IMR-90 (cell line): Measurements from ENCODE around the gene SOX12. TPM values are rescaled to one million over a fixed set of nuclear protein-coding genes. Genes with fewer than 3 reads are reported as not detected.
A peak's percentile ranks its signal among the peaks of the same experiment; 100 is the strongest.

ENCODE experiments used
- ATAC-seq: fragments of 200-7000 bp; cut with Tn5 transposase; 2 replicates; pipeline ENCODE4 v1.9.1; 2020; ENCODE audit warnings: low read depth, mild to moderate bottlenecking, moderate library complexity
- BruUV-seq: library from RNA; stranded (reverse); fragments of 400-500 nt; replicated peaks from 2 replicates; lab custom pipeline; 2021; lab: Mats Ljungman, UMichigan
- CTCF ChIA-PET: fragments of 300-600 bp; formaldehyde crosslinking; extraction: SDS; loops from one replicate; lab custom pipeline; 2021; ENCODE audit warnings: antibody characterized with exemption; lab: Yijun Ruan, JAX
- POLR2A ChIA-PET: fragments of 300-600 bp; sonication (Branson Sonifier 250); formaldehyde crosslinking; loops from one replicate; lab custom pipeline; 2022; ENCODE audit warnings: antibody characterized with exemption; ENCODE audit not compliant: unreplicated experiment; lab: Charles Lee
- DNase-seq: peaks from one replicate; pipeline ENCODE4 v3.0.0; 2013
- H2AFZ ChIP-seq: replicated peaks from 2 replicates; pipeline ENCODE3; 2013; ENCODE audit warnings: low read length, mild to moderate bottlenecking; ENCODE audit not compliant: poor library complexity
- H2AK5ac ChIP-seq: 2 replicates; pipeline ENCODE4 v1.6.1; 2013; ENCODE audit warnings: low read depth, low read length, inconsistent platforms
- H2AK9ac ChIP-seq: replicated peaks from 2 replicates; pipeline ENCODE3; 2013; ENCODE audit warnings: mild to moderate bottlenecking, low read depth, low read length, moderate library complexity; ENCODE audit not compliant: poor library complexity
- H2BK120ac ChIP-seq: 2 replicates; pipeline ENCODE4 v1.6.1; 2013; ENCODE audit warnings: low read depth, low read length, inconsistent platforms
- H2BK15ac ChIP-seq: 3 replicates; pipeline ENCODE4 v1.6.1; 2013; ENCODE audit warnings: low read depth, low read length, inconsistent platforms
- H2BK20ac ChIP-seq: 2 replicates; pipeline ENCODE4 v1.6.1; 2013; ENCODE audit warnings: low read depth, mild to moderate bottlenecking, inconsistent platforms, low read length, moderate library complexity
- H2BK5ac ChIP-seq: 2 replicates; pipeline ENCODE4 v1.6.1; 2013; ENCODE audit warnings: mild to moderate bottlenecking, low read depth, low read length, inconsistent platforms; ENCODE audit not compliant: poor library complexity, severe bottlenecking
- H3K14ac ChIP-seq: replicated peaks from 2 replicates; pipeline ENCODE4 v1.6.1; 2013; ENCODE audit warnings: low read depth, low read length, inconsistent platforms
- H3K18ac ChIP-seq: 2 replicates; pipeline ENCODE4 v1.6.1; 2013; ENCODE audit warnings: low read depth, low read length, control low read depth
- H3K23ac ChIP-seq: 2 replicates; pipeline ENCODE4 v1.6.1; 2013; ENCODE audit warnings: low read depth, low read length, inconsistent platforms
- H3K27ac ChIP-seq: 2 replicates; pipeline ENCODE4 v1.5.1; 2013; ENCODE audit warnings: mild to moderate bottlenecking, control low read depth, low read length; ENCODE audit not compliant: insufficient read depth
- H3K27me3 ChIP-seq: 2 replicates; pipeline ENCODE4 v1.6.1; 2013; ENCODE audit warnings: low read length; ENCODE audit not compliant: control insufficient read depth, insufficient read depth
- H3K36me3 ChIP-seq: 2 replicates; pipeline ENCODE4 v1.6.1; 2013; ENCODE audit warnings: low read length, mixed read lengths; ENCODE audit not compliant: control insufficient read depth, insufficient read depth
- H3K4ac ChIP-seq: 2 replicates; pipeline ENCODE4 v1.6.1; 2013; ENCODE audit warnings: low read depth, low read length, inconsistent platforms
- H3K4me1 ChIP-seq: 2 replicates; pipeline ENCODE4 v1.6.1; 2013; ENCODE audit warnings: low read length, mixed read lengths; ENCODE audit not compliant: control insufficient read depth, insufficient read depth
- H3K4me2 ChIP-seq: 2 replicates; pipeline ENCODE4 v1.6.1; 2013; ENCODE audit warnings: low read depth, mild to moderate bottlenecking, control low read depth, low read length, moderate library complexity
- H3K4me3 ChIP-seq: 2 replicates; pipeline ENCODE4 v1.5.1; 2013; ENCODE audit warnings: low read depth, mild to moderate bottlenecking, control low read depth, low read length, moderate library complexity; ENCODE audit not compliant: insufficient read depth
- H3K56ac ChIP-seq: 2 replicates; pipeline ENCODE4 v1.6.1; 2013; ENCODE audit warnings: low read length, inconsistent platforms; ENCODE audit not compliant: insufficient read depth; ENCODE audit errors: extremely low read depth
- H3K79me1 ChIP-seq, 2 experiments: 2 replicates each; pipeline ENCODE4 v1.6.1; 2013; ENCODE audit warnings: low read length in 2 of 2, inconsistent platforms in 1 of 2, low read depth in 1 of 2
- H3K9ac ChIP-seq: 2 replicates; pipeline ENCODE4 v1.6.1; 2013; ENCODE audit warnings: low read depth, low read length, control low read depth
- H3K9me1 ChIP-seq: 2 replicates; pipeline ENCODE4 v1.6.1; 2013; ENCODE audit warnings: low read length, inconsistent platforms; ENCODE audit not compliant: insufficient read depth
- H3K9me3 ChIP-seq: 2 replicates; pipeline ENCODE4 v1.6.1; 2013; ENCODE audit warnings: low read length; ENCODE audit not compliant: control insufficient read depth, insufficient read depth
- H4K20me1 ChIP-seq: 2 replicates; pipeline ENCODE4 v1.6.1; 2013; ENCODE audit warnings: low read length, inconsistent platforms; ENCODE audit not compliant: insufficient read depth
- H4K5ac ChIP-seq: 2 replicates; pipeline ENCODE4 v1.6.1; 2013; ENCODE audit warnings: mild to moderate bottlenecking, low read depth, low read length, control low read depth
- H4K8ac ChIP-seq, 2 experiments: 2 replicates each; pipeline ENCODE4 v1.6.1; 2013; ENCODE audit warnings: low read depth in 2 of 2, low read length in 2 of 2, control low read depth in 1 of 2, inconsistent platforms in 1 of 2
- H4K91ac ChIP-seq: 2 replicates; pipeline ENCODE4 v1.6.1; 2013; ENCODE audit warnings: low read depth, low read length, inconsistent platforms; ENCODE audit not compliant: insufficient read depth
- BHLHE40 ChIP-seq: fragments of 150-350 bp; IDR thresholded peaks from 2 replicates; pipeline ENCODE4 v1.6.1; 2016; ENCODE audit warnings: mild to moderate bottlenecking, low read depth, low read length
- CEBPB ChIP-seq: IDR thresholded peaks from 2 replicates; pipeline ENCODE4 v1.6.1; 2012; ENCODE audit warnings: low read depth, low read length, improper control_type of control experiment
- CHD1 ChIP-seq: IDR thresholded peaks from 2 replicates; pipeline ENCODE4 v1.6.1; 2012; ENCODE audit warnings: low read depth, low read length, improper control_type of control experiment
- FOS ChIP-seq: fragments of 150-350 bp; IDR thresholded peaks from 2 replicates; pipeline ENCODE4 v1.6.1; 2016; ENCODE audit warnings: low read depth, low read length
- MAFK ChIP-seq: IDR thresholded peaks from 2 replicates; pipeline ENCODE4 v1.6.1; 2012; ENCODE audit warnings: low read depth, low read length, improper control_type of control experiment
- MAZ ChIP-seq: IDR thresholded peaks from 2 replicates; pipeline ENCODE4 v1.6.1; 2012; ENCODE audit warnings: low read depth, mild to moderate bottlenecking, low read length, improper control_type of control experiment, moderate library complexity, borderline replicate concordance
- MXI1 ChIP-seq: IDR thresholded peaks from 2 replicates; pipeline ENCODE4 v1.6.1; 2012; ENCODE audit warnings: low read depth, mild to moderate bottlenecking, low read length, moderate library complexity, borderline replicate concordance
- NFE2L2 ChIP-seq: fragments of 150-350 bp; IDR thresholded peaks from 2 replicates; pipeline ENCODE4 v1.6.1; 2016; ENCODE audit warnings: low read depth, mild to moderate bottlenecking, low read length
- POLR2A ChIP-seq: IDR thresholded peaks from 2 replicates; pipeline ENCODE4 v1.6.1; 2012; ENCODE audit warnings: mild to moderate bottlenecking, low read depth, low read length
- RAD21 ChIP-seq: IDR thresholded peaks from 2 replicates; pipeline ENCODE4 v1.6.1; 2012; ENCODE audit warnings: low read length, improper control_type of control experiment
- RCOR1 ChIP-seq: IDR thresholded peaks from 2 replicates; pipeline ENCODE4 v1.6.1; 2012; ENCODE audit warnings: mild to moderate bottlenecking, low read length, improper control_type of control experiment; ENCODE audit not compliant: insufficient replicate concordance
- RFX5 ChIP-seq: IDR thresholded peaks from 2 replicates; pipeline ENCODE4 v1.8.0; 2012; ENCODE audit warnings: low read depth, mild to moderate bottlenecking, low read length, moderate library complexity
- SMC3 ChIP-seq: fragments of 150-350 bp; IDR thresholded peaks from 2 replicates; pipeline ENCODE4 v1.6.1; 2016; ENCODE audit warnings: low read depth, mild to moderate bottlenecking, antibody characterized with exemption, low read length, moderate library complexity
- WGBS, 2 experiments: methylation state at CpG; one replicate each; pipeline versions ENCODE4 v1.1.5 to v1.1.7; 2013; ENCODE audit warnings: missing lambda C conversion rate in 2 of 2; ENCODE audit not compliant: insufficient read length in 1 of 2; ENCODE audit errors: extremely low coverage in 2 of 2; 5-methylcytosine and 5-hydroxymethylcytosine counted together
- dilution Hi-C: fragments of 300-500 bp; cut with HindIII; formaldehyde crosslinking; loops from one replicate; pipeline ENCODE4 v1.14.3; 2018; ENCODE audit warnings: low sequenced_read_pairs; ENCODE audit not compliant: unreplicated experiment
- in situ Hi-C: fragments of 300-500 bp; cut with MboI; formaldehyde crosslinking; loops from 3 replicates; pipeline ENCODE4 v1.14.3; 2019; ENCODE audit warnings: low sequenced_read_pairs, inconsistent platforms, mixed read lengths
- intact Hi-C: fragments of 100-400 bp; cut with micrococcal nuclease; formaldehyde crosslinking; loops from 2 replicates; pipeline ENCODE4 v1.10.0; 2022
- polyA plus RNA-seq, 3 experiments: library from polyadenylated mRNA; depleted of rRNA; stranded (reverse); fragments of >200 nt; gene quantifications; 2 replicates each; pipeline ENCODE4 v1.2.3, GENCODE V29; 2012; ENCODE audit warnings: low replicate concordance in 1 of 3
- total RNA-seq: library from RNA; depleted of rRNA; stranded (reverse); fragments of >200 nt; gene quantifications from 2 replicates; pipeline ENCODE4 v1.2.3, GENCODE V29; 2012
- TF ChIP-seq, protein P1 (sequence below): fragments of 150-350 bp; IDR thresholded peaks from 2 replicates; pipeline ENCODE4 v1.6.1; 2017; ENCODE audit warnings: mild to moderate bottlenecking, antibody characterized with exemption, low read length, low read depth
- TF ChIP-seq, protein P2 (sequence below): conservative IDR thresholded peaks from 2 replicates; pipeline ENCODE4 v1.5.1; 2012; ENCODE audit warnings: mild to moderate bottlenecking, low read depth, low read length, improper control_type of control experiment

SOX12 gene
- total and polyA plus RNA-seq, 2 of the 4 experiments (the other 2 are of a cell fraction) = 1.1 to 6.2 TPM

DNA sequence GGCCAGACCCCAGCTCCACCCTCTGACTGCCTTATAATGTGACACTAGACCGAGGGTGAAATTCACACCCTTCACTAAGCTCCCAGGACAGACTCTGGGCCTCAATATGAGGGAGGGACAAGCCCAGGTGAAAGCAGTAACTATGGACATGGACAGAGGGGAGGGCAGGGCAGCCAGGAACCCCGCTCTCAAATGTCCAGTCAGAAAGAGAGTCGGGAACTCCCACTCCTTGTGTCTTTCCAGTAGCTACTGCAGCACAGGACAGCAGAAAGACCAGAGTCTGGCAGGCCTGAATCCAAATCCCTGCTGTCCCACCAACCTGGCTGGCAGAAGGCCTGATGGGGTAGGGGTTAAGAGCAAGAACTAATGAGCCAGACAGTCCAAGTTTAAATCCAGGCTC lies 41.2 kb upstream of the SOX12 start:
- peaks cover 10% of the 10 kb centered on the region for H3K36me3 ChIP-seq
- H3K14ac ChIP-seq = no peak overlapping the region
- ChIA-PET CTCF (no interaction called here), POLR2A (no interaction called here)
- no peaks in the 10 kb centered on the region for H3K9me1 ChIP-seq
- H4K8ac ChIP-seq = no peak overlapping the region
- H2AFZ ChIP-seq = no peak overlapping the region
- no peak overlapping the region for H3K4ac ChIP-seq
- dilution Hi-C loops (no loop called here), in situ Hi-C loops (no loop called here), intact Hi-C loops (no loop called here)
- H3K27me3 ChIP-seq = no peaks in the 10 kb centered on the region
- ATAC-seq (no peak), DNase-seq (no peak)
- BruUV-seq = no TSS peak
- H2BK120ac ChIP-seq = no peak overlapping the region
- H2BK15ac ChIP-seq = no peak overlapping the region
- TF ChIP-seq NFE2L2 = no peak
- TF ChIP-seq POLR2A = no peak
- no peak for TF ChIP-seq RAD21
- no peak for TF ChIP-seq RFX5
- TF ChIP-seq MAZ = no peak
- TF ChIP-seq CEBPB = no peak
- TF ChIP-seq, protein P1, sequence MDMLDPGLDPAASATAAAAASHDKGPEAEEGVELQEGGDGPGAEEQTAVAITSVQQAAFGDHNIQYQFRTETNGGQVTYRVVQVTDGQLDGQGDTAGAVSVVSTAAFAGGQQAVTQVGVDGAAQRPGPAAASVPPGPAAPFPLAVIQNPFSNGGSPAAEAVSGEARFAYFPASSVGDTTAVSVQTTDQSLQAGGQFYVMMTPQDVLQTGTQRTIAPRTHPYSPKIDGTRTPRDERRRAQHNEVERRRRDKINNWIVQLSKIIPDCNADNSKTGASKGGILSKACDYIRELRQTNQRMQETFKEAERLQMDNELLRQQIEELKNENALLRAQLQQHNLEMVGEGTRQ = no peak
- TF ChIP-seq SMC3 = no peak
- TF ChIP-seq RCOR1 = no peak
- TF ChIP-seq CHD1 = no peak
- TF ChIP-seq, protein P2, sequence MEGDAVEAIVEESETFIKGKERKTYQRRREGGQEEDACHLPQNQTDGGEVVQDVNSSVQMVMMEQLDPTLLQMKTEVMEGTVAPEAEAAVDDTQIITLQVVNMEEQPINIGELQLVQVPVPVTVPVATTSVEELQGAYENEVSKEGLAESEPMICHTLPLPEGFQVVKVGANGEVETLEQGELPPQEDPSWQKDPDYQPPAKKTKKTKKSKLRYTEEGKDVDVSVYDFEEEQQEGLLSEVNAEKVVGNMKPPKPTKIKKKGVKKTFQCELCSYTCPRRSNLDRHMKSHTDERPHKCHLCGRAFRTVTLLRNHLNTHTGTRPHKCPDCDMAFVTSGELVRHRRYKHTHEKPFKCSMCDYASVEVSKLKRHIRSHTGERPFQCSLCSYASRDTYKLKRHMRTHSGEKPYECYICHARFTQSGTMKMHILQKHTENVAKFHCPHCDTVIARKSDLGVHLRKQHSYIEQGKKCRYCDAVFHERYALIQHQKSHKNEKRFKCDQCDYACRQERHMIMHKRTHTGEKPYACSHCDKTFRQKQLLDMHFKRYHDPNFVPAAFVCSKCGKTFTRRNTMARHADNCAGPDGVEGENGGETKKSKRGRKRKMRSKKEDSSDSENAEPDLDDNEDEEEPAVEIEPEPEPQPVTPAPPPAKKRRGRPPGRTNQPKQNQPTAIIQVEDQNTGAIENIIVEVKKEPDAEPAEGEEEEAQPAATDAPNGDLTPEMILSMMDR = no peak
- no peak for TF ChIP-seq FOS
- no peak for TF ChIP-seq BHLHE40
- TF ChIP-seq MXI1 = no peak
- no peak for TF ChIP-seq MAFK
- H2AK5ac ChIP-seq = no peak overlapping the region
- H3K79me1 ChIP-seq = peaks cover 1 to 10% of the 10 kb centered on the region in 2 experiments; a peak in 3 of 4 replicates
- no peaks in the 10 kb centered on the region for H3K4me1 ChIP-seq
- no peaks in the 10 kb centered on the region for H3K9me3 ChIP-seq
- H3K56ac ChIP-seq = no peak overlapping the region
- no peak overlapping the region for H3K27ac ChIP-seq
- WGBS, 2 experiments = no CpG with 5 or more reads among the region's 3 CpGs
- H4K20me1 ChIP-seq = no peaks in the 10 kb centered on the region
- H3K23ac ChIP-seq = no peak overlapping the region
- no peak overlapping the region for H2BK20ac ChIP-seq
- H4K5ac ChIP-seq = no peak overlapping the region
- H2AK9ac ChIP-seq = peak overlapping the region; percentile 35
- no peak overlapping the region for H4K91ac ChIP-seq
- H2BK5ac ChIP-seq = no peak overlapping the region
- H3K18ac ChIP-seq = no peak overlapping the region
- H3K9ac ChIP-seq = no peak overlapping the region
- H3K4me2 ChIP-seq = no peak overlapping the region
- no peak overlapping the region for H3K4me3 ChIP-seq
